Natural killer cell (primary cell): ENCODE measurements around the gene CCR6. TPM values are rescaled to one million over a fixed set of nuclear protein-coding genes. Genes with fewer than 3 reads are reported as not detected.

Experiments
- ATAC-seq, 3 donors: fragments of 150-1000 bp in 2 of 3; fragments of 200-7000 bp in 1 of 3; cut with Tn5 transposase; 1 replicate in 1 of 3; 2 replicates in 2 of 3; pipeline ENCODE4 v1.10.0; 2021; ENCODE audit warnings: mild to moderate bottlenecking in 2 of 3, moderate library complexity in 2 of 3
- DNase-seq, 2 donors: peaks; one replicate each; pipeline versions ENCODE4 v3.0.0 to v3.0.0-alpha.2; 2013 to 2021; ENCODE audit warnings: mixed read lengths in 1 of 2
- H3K27ac ChIP-seq: one replicate; pipeline ENCODE4 v1.5.1; 2013; ENCODE audit warnings: mild to moderate bottlenecking, low read length
- H3K27me3 ChIP-seq: one replicate; pipeline ENCODE4 v1.6.1; 2013; ENCODE audit warnings: low read length; ENCODE audit not compliant: control insufficient read depth, insufficient read depth
- H3K36me3 ChIP-seq: one replicate; pipeline ENCODE4 v1.6.1; 2013; ENCODE audit warnings: low read length; ENCODE audit not compliant: control insufficient read depth, insufficient read depth
- H3K4me1 ChIP-seq: one replicate; pipeline ENCODE4 v1.6.1; 2013; ENCODE audit warnings: low read length; ENCODE audit not compliant: control insufficient read depth, insufficient read depth
- H3K4me3 ChIP-seq: one replicate; pipeline ENCODE4 v1.5.1; 2013; ENCODE audit warnings: low read length
- H3K9me3 ChIP-seq: one replicate; pipeline ENCODE4 v1.6.1; 2013; ENCODE audit warnings: low read length; ENCODE audit not compliant: control insufficient read depth, insufficient read depth
- H3K27ac Mint-ChIP-seq, 2 donors: one replicate each; pipeline ENCODE4 v1.8.0; 2022; ENCODE audit warnings: mild to moderate bottlenecking in 2 of 2, mixed read lengths in 2 of 2, moderate library complexity in 1 of 2
- H3K27me3 Mint-ChIP-seq, 2 donors: one replicate each; pipeline ENCODE4 v1.8.0; 2022; ENCODE audit warnings: low read depth in 2 of 2, mixed read lengths in 2 of 2
- H3K36me3 Mint-ChIP-seq: one replicate; pipeline ENCODE4 v1.8.0; 2022; ENCODE audit warnings: mixed read lengths
- H3K4me1 Mint-ChIP-seq, 2 donors: one replicate each; pipeline ENCODE4 v1.8.0; 2022; ENCODE audit warnings: mixed read lengths in 2 of 2
- H3K4me3 Mint-ChIP-seq: one replicate; pipeline ENCODE4 v1.8.0; 2022; ENCODE audit warnings: mild to moderate bottlenecking, moderate library complexity, mixed read lengths
- H3K9me3 Mint-ChIP-seq, 2 donors: one replicate each; pipeline ENCODE4 v1.8.0; 2022; ENCODE audit warnings: mixed read lengths in 2 of 2
- WGBS: methylation state at CpG from one replicate; pipeline ENCODE4 v1.1.7; 2013; ENCODE audit warnings: missing lambda C conversion rate; ENCODE audit not compliant: insufficient coverage; 5-methylcytosine and 5-hydroxymethylcytosine counted together
- intact Hi-C: fragments of 100-400 bp; cut with micrococcal nuclease; formaldehyde crosslinking; loops from one replicate; pipeline ENCODE4 v1.14.2; 2022
- total RNA-seq, 4 donors: library from RNA; stranded (reverse); fragments of 120-200 nt in 1 of 4; gene quantifications; one replicate each; pipeline versions ENCODE4 v1.2.3 to v1.2.4, GENCODE V29; 2013 to 2022
- TF ChIP-seq, protein P1 (sequence below): fragments of 200-600 bp; IDR thresholded peaks from one replicate; pipeline ENCODE4 v1.8.0; 2022; ENCODE audit warnings: antibody characterized with exemption

Gene CCR6
- total RNA-seq, result under 1 TPM in 1 of 3 donors, not detected in 2; 0.23 TPM
- total RNA-seq (2013), result 26.6 TPM

DNA sequence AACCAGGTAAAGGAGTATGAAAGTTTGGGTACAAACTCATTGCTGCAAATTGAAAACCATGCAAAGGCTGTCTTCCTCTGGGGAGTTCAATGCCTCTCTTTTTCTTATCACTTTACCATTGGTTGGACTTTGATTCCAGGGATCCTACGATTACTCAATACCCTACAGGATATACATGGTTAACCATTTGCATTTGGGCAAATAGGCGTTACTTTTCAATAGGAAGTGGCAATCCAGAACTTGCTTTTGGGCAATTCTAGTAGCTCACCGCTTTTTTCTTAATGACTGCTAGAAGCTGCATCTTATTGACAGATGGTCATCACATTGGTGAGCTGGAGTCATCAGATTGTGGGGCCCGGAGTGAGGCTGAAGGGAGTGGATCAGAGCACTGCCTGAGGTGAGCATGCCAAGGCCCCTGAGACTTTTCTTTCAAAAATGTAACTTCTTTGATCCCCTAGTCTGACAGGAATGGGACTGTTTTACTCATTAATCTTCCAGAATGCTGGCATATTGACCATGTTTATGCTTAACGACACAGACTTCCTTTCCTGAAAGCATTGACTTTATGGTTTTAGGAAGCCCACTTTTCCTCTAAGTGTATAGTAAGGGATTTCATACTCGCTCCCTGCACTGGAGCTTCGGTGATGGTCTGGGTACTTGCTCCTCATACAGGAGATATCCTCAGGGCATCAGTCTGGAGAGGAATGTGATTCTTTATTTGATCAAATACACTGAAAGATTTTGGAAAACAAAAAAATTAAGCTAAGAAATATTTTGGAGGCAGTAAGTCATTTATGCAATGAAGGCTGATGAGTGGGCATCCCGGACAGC lies at the start of gene CCR6:
Gene CCR6 (plus strand): TSS at position 270 of the 831 bp plus-strand sequence. CDS start 13,039 bp downstream, outside the sequence.
- peak within 1 kb of the TSS; percentile 77 for H3K27ac ChIP-seq
- TF ChIP-seq, protein P1, sequence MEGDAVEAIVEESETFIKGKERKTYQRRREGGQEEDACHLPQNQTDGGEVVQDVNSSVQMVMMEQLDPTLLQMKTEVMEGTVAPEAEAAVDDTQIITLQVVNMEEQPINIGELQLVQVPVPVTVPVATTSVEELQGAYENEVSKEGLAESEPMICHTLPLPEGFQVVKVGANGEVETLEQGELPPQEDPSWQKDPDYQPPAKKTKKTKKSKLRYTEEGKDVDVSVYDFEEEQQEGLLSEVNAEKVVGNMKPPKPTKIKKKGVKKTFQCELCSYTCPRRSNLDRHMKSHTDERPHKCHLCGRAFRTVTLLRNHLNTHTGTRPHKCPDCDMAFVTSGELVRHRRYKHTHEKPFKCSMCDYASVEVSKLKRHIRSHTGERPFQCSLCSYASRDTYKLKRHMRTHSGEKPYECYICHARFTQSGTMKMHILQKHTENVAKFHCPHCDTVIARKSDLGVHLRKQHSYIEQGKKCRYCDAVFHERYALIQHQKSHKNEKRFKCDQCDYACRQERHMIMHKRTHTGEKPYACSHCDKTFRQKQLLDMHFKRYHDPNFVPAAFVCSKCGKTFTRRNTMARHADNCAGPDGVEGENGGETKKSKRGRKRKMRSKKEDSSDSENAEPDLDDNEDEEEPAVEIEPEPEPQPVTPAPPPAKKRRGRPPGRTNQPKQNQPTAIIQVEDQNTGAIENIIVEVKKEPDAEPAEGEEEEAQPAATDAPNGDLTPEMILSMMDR, result no peak
- H3K4me3 ChIP-seq, result peak within 1 kb of the TSS; percentile 48
- H3K36me3 Mint-ChIP-seq, result no peaks in the 10 kb centered on the region
- intact Hi-C loops, result no loop called here
- peak within 1 kb of the TSS; percentile 85 for H3K4me3 Mint-ChIP-seq
- H3K9me3 Mint-ChIP-seq, result no peaks in the 10 kb centered on the region
- DNase-seq, result no peak
- peak within 1 kb of the TSS; percentile 41 to 72 for H3K27ac Mint-ChIP-seq
- no peaks in the 10 kb centered on the region for H3K9me3 ChIP-seq
- WGBS, result 52% methylated on average over 8 of the region's 8 CpGs
- H3K4me1 Mint-ChIP-seq, result peaks cover 42 to 49% of the 10 kb centered on the region in 2 donors
- ATAC-seq, result no peak
- H3K27me3 Mint-ChIP-seq, result peaks cover 2 to 15% of the 10 kb centered on the region in 2 donors
- peaks cover 53% of the 10 kb centered on the region for H3K4me1 ChIP-seq
- H3K36me3 ChIP-seq, result no peaks in the 10 kb centered on the region
- no peaks in the 10 kb centered on the region for H3K27me3 ChIP-seq

DNA sequence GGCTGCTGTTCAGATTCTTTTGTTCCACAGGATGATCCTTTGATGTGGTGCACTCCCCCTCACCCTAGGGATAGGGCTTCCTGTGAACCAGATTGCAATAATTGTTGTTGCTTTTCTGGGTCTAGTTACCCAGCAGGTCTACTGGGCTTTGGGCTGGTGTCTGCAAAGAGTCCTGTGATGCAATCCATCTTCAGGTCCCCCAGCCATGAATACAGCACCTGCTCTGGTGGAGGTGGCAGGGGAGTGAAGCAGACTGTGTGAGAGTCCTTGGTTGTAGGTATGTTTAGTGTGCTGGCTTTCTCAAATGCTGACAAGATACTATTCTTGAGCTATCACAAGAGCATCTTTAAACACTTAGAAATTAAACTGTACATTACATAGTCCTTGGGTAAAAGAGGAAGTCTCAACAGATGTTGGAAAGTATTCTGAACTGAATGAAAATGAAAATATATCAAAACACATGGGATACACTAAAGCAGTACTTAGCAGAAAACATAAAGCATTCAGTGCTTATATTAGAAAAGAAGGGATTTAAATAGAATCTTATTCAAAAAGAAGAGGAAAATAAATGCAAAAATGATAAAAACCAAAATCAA lies 49.1 kb upstream of the CCR6 start:
- Histone ChIP-seq H3K27ac (no peak overlapping the region), H3K4me3 (no peak overlapping the region), H3K4me1 (no peaks in the 10 kb centered on the region), H3K9me3 (no peaks in the 10 kb centered on the region), H3K36me3 (no peaks in the 10 kb centered on the region), H3K27me3 (no peaks in the 10 kb centered on the region)
- H3K27me3 Mint-ChIP-seq, result peaks cover 8 to 25% of the 10 kb centered on the region in 2 donors
- H3K36me3 Mint-ChIP-seq, result peaks cover 15% of the 10 kb centered on the region
- TF ChIP-seq, protein P1, result no peak
- intact Hi-C loops, result no loop called here
- peaks cover 0 to 4% of the 10 kb centered on the region in 2 donors for H3K9me3 Mint-ChIP-seq
- no peak overlapping the region for H3K4me3 Mint-ChIP-seq
- no peaks in the 10 kb centered on the region for H3K4me1 Mint-ChIP-seq
- DNase-seq (no peak), ATAC-seq (no peak)
- H3K27ac Mint-ChIP-seq, result no peak overlapping the region

DNA sequence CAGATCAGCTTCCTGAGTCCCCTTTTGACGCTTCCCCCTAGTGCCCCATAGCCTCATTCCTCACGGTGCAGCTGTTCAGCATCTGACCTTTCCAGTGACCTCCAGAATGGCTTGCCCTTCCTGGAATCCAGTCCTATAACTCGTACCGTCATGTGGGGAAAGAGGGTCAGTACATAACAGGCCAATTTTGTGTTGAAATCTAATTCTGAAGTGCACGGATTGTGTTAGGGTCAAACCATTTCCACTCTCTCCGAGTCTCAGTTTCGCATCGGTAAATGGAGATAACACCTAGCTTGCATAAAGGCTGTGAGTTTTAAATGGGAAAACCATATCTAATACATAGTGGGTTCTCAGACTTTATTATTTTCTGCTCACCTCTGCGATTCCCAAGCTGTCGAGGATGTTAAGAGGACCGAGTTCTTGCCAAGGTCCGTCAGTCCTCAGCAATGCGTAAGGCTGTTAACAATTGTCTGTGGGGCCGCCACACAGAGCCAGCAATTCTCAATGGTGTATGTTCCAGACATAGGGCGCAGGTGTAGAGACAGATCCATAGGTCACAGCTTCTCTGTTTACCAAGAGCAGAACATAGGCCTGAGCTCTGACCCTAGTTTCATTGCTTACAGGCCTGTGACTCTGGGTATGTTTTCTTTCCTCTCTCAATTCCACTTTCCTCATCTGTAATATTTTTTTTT lies 45.5 kb upstream of the CCR6 start:
- H3K27ac Mint-ChIP-seq, result no peak overlapping the region
- WGBS, result 93% methylated on average over 14 of the region's 15 CpGs

More for the DNA sequence above, 45.5 kb upstream of the CCR6 start:
- peaks cover 11% of the 10 kb centered on the region for H3K36me3 Mint-ChIP-seq
- H3K9me3 Mint-ChIP-seq, result peaks cover 0 to under 1% of the 10 kb centered on the region in 2 donors
- H3K27me3 Mint-ChIP-seq, result peaks cover 5 to 14% of the 10 kb centered on the region in 2 donors
- ATAC-seq, result no peak
- H3K36me3 ChIP-seq, result no peaks in the 10 kb centered on the region
- H3K4me3 ChIP-seq, result no peak overlapping the region
- TF ChIP-seq, protein P1, result no peak
- no peaks in the 10 kb centered on the region for H3K4me1 Mint-ChIP-seq
- no peaks in the 10 kb centered on the region for H3K9me3 ChIP-seq
- H3K4me3 Mint-ChIP-seq, result no peak overlapping the region
- H3K4me1 ChIP-seq, result peaks cover 4% of the 10 kb centered on the region
- no peaks in the 10 kb centered on the region for H3K27me3 ChIP-seq
- intact Hi-C loops, result no loop called here
- no peak overlapping the region for H3K27ac ChIP-seq
- no peak for DNase-seq
